Measurements from ENCODE around the gene F2R. TPM values are rescaled to one million over a fixed set of nuclear protein-coding genes. Genes with fewer than 3 reads are reported as not detected.

Gene F2R
- total and polyA plus RNA-seq, 5 donors, result 4.3 to 22.1 (median 8.0) TPM

DNA sequence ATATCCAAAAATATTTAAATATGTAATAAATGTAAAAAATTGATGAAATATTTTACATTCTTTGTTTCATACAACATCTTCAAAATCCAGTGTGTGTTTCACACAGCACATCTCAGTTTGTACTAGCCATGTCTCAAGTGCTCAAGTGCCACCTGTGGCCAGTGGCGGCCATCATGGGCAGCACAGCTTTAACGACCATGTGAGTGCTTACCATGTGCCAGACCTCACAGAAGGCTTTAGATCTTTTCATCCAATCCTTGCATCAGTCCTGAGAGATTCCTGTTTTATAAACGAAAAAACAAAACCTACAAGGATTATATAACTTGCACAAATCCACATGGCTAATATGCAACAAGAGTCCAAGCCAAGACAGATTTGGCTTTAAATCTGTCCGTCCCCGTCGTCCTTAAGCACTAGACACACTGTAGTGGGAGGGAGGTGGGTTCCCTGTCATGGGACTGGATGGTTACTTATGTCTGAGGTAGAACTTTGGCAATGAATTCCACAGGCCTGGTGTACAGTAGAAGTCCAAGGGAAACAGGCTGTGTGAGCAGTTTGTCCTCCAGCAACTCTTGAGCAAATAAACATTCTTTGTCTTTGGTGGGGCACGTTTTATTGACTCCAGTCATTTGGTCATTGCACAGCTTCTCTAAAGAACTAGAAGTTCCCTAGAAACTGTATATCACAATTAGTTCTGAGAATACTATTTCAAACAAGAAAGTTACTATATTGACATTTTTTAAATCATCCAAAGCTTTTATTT, 25.0 kb upstream of the F2R start:
- ATAC-seq (no peak), DNase-seq (no peak)
- Histone ChIP-seq H3K9me3 (ENCODE audit: control insufficient read depth, low read length) (no peaks in the 10 kb centered on the region), H3K4me3 (ENCODE audit: low read length) (no peak overlapping the region), H3K4me1 (ENCODE audit: control insufficient read depth, insufficient read depth, low read length) (peaks cover 2% of the 10 kb centered on the region), H3K27me3 (ENCODE audit: control insufficient read depth, insufficient read depth) (no peaks in the 10 kb centered on the region), H3K27ac (ENCODE audit: low read length) (no peak overlapping the region)
- intact Hi-C loops (cut with DNase I), result no loop called here
- WGBS, result 67% methylated on average over 7 of the region's 7 CpGs

DNA sequence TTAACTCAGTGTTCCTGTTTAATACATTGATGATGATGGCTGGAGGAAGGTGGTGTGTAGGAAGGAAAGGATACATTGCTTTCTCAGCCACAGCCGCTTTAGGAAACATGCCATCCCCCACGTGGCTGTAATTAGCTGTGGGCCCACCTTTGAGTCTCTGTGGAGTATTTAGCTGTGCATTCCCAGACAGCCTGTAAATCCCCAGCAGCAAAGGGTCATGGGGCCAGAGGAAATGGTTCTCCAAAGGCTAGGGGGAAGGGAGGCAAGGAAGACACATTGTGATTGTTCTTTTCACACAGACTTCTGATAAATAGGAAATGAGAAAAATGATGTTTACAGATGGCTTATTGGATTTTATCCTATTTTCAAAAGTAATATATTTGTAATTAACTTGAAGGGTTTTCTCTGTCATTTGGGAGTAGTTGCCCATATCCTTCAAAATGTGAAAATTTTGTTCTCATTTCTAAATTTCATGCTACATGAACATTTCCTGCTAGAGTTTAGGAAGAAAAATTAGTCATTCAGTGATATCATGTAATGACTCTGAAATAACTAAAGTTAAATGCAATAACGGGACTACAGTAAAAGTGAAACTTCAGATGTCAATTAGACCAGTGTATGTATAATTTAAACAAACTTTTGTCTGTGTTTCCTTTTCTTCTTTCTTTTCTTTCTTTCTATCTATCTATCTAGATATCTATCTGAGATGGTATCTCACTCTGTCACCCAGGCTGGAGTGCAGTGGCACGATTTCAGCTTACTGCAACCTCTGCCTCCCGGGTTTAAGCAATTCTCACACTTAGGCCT, 24.3 kb upstream of the F2R start:
- H3K27ac ChIP-seq (ENCODE audit: low read length), result peak overlapping the region; percentile 17

DNA sequence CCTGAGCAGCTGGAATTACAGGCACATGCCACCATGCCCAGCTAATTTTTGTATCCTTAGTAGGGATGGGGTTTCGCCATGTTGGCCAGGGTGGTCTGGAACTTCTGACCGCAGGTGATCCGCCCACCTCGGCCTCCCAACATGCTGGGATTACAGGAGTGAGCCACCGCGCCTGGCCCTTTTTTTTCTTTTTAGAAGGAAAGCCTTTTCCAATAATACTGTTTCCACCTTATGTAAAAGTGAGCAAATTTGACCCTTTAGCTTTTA, 23.7 kb upstream of the F2R start:
- Histone ChIP-seq H3K9me3 (ENCODE audit: control insufficient read depth, low read length) (no peaks in the 10 kb centered on the region), H3K27me3 (ENCODE audit: control insufficient read depth, insufficient read depth) (no peaks in the 10 kb centered on the region), H3K4me1 (ENCODE audit: control insufficient read depth, insufficient read depth, low read length) (peaks cover 2% of the 10 kb centered on the region), H3K4me3 (ENCODE audit: low read length) (no peak overlapping the region), H3K27ac (ENCODE audit: low read length) (no peak overlapping the region)
- ATAC-seq (no peak), DNase-seq (no peak)
- intact Hi-C loops (cut with DNase I), result no loop called here
- 97% methylated on average over 6 of the region's 6 CpGs for WGBS

More for the DNA sequence above, 24.3 kb upstream of the F2R start:
- intact Hi-C loops (cut with DNase I), result no loop called here
- DNase-seq (no peak), ATAC-seq (peak in 1 of 2 donors; percentile 65)
- Histone ChIP-seq H3K9me3 (ENCODE audit: control insufficient read depth, low read length) (no peaks in the 10 kb centered on the region), H3K4me3 (ENCODE audit: low read length) (no peak overlapping the region), H3K4me1 (ENCODE audit: control insufficient read depth, insufficient read depth, low read length) (peaks cover 2% of the 10 kb centered on the region), H3K27me3 (ENCODE audit: control insufficient read depth, insufficient read depth) (no peaks in the 10 kb centered on the region)
- 40% methylated on average over 5 of the region's 5 CpGs for WGBS

DNA sequence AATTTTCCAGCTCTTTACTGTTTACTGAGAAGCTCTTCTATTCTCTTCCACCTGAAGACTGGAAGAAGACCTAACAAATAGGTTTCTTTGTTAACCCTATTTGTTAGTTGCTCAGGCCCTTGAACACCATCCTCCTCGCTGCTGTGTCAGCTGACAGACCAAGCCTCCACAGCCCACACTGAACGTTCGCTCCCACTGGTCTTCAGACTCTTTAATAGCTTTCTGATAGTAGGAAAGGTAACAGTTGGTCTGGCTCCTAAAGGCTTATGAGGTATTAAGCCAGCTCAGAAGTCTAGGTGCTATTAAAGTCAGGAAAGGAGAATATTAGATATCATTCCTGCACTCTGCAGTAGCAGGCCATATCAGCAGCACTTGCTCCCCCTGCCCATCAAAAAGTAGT, 23.3 kb upstream of the F2R start:
- H3K27me3 ChIP-seq (ENCODE audit: control insufficient read depth, insufficient read depth), result no peaks in the 10 kb centered on the region
- intact Hi-C loops (cut with DNase I), result no loop called here
- no peak overlapping the region for H3K27ac ChIP-seq (ENCODE audit: low read length)
- H3K4me3 ChIP-seq (ENCODE audit: low read length), result no peak overlapping the region
- H3K4me1 ChIP-seq (ENCODE audit: control insufficient read depth, insufficient read depth, low read length), result peaks cover 2% of the 10 kb centered on the region
- WGBS, result 92% methylated on average over 3 of the region's 3 CpGs
- H3K9me3 ChIP-seq (ENCODE audit: control insufficient read depth, low read length), result no peaks in the 10 kb centered on the region
- ATAC-seq (no peak), DNase-seq (no peak)

DNA sequence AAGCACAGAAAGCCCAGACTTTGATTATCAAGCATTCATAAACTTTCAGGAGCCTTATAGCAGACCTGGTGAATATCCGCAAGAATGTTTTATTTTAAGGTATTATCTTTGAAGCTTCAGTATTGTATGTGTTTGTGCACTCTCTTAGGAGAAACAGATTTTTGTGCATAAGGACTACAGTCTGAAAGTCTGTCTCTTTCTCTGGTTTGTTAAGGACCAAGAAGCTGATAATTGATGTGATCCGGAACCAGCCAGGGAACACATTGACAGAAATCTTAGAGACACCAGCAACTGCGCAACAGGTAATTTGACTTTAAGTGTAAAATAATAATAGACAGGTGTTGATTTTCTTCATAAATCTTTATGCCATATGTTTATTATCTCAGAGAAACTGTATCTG, 22.8 kb upstream of the F2R start:
- Histone ChIP-seq H3K4me3 (ENCODE audit: low read length) (no peak overlapping the region), H3K4me1 (ENCODE audit: control insufficient read depth, insufficient read depth, low read length) (peaks cover 2% of the 10 kb centered on the region), H3K9me3 (ENCODE audit: control insufficient read depth, low read length) (no peaks in the 10 kb centered on the region), H3K27ac (ENCODE audit: low read length) (no peak overlapping the region), H3K27me3 (ENCODE audit: control insufficient read depth, insufficient read depth) (no peaks in the 10 kb centered on the region)
- 83% methylated on average over 3 of the region's 3 CpGs for WGBS
- no peak for ATAC-seq
- no peak for DNase-seq
- intact Hi-C loops (cut with DNase I), result no loop called here

DNA sequence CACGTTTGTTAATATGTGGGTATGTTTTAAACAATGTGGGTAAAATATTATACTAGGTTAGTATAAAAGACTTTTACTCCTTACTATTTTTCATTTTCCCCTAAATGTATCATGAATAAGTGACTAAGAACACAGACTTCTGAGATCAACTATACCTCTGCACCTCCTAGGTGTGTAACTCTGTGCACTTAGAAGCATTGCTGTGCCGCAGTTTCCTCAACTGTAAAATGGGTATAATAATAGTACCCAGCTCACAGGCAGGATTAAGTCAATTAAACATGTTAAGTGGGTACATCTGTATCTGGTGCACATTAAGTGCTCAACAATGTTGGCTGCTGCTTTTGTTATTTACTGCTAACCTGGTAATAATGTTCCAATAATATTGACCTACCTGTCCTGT, 21.6 kb upstream of the F2R start:
- 69% methylated on average over 2 of the region's 2 CpGs for WGBS
- Histone ChIP-seq H3K4me3 (ENCODE audit: low read length) (no peak overlapping the region), H3K4me1 (ENCODE audit: control insufficient read depth, insufficient read depth, low read length) (peaks cover 2% of the 10 kb centered on the region), H3K27me3 (ENCODE audit: control insufficient read depth, insufficient read depth) (no peaks in the 10 kb centered on the region), H3K9me3 (ENCODE audit: control insufficient read depth, low read length) (no peaks in the 10 kb centered on the region), H3K27ac (ENCODE audit: low read length) (no peak overlapping the region)
- ATAC-seq, result no peak
- intact Hi-C loops (cut with DNase I), result no loop called here
- no peak for DNase-seq

DNA sequence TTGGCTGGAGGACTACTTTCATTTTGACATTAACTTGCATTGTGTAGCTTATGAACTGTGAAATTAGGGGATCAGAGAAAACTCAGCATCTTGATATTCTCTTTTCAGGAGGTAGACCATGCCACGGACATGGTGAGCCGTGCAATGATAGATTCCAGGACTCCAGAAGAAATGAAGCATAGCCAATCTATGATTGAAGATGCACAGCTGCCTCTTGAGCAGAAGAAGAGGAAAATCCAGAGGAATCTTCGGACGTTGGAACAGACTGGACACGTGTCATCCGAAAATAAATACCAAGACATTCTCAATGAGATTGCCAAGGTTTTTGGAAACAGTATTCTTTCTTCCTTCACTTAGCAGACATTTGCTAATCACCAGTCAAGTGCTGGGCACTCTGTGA, 20.6 kb upstream of the F2R start:
- H3K4me1 ChIP-seq (ENCODE audit: control insufficient read depth, insufficient read depth, low read length), result peaks cover 2% of the 10 kb centered on the region
- H3K27me3 ChIP-seq (ENCODE audit: control insufficient read depth, insufficient read depth), result no peaks in the 10 kb centered on the region
- H3K4me3 ChIP-seq (ENCODE audit: low read length), result no peak overlapping the region
- H3K9me3 ChIP-seq (ENCODE audit: control insufficient read depth, low read length), result no peaks in the 10 kb centered on the region
- DNase-seq (no peak), ATAC-seq (no peak)
- WGBS, result 82% methylated on average over 6 of the region's 6 CpGs
- H3K27ac ChIP-seq (ENCODE audit: low read length), result no peak overlapping the region
- intact Hi-C loops (cut with DNase I), result no loop called here

DNA sequence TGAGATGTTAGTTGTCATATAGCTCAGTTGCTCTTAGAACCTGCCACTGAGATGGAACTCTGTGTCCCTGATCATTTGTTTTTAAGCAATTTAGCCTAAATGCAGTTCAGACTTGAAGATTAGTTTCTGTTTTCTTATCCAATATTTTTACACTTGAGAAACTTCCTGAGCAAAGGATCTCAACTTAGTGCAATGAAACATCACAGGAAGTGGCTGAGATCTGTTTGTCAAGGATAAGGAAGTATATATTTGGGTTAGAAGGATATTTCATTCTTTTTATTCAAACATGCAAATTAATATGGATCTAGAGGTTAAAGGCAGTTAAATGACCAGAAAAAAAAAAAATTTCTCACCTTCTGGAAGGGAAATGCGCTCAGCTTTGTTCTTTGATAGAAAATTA, 19.7 kb upstream of the F2R start:
- Histone ChIP-seq H3K9me3 (ENCODE audit: control insufficient read depth, low read length) (no peaks in the 10 kb centered on the region), H3K27me3 (ENCODE audit: control insufficient read depth, insufficient read depth) (no peaks in the 10 kb centered on the region), H3K27ac (ENCODE audit: low read length) (no peak overlapping the region), H3K4me1 (ENCODE audit: control insufficient read depth, insufficient read depth, low read length) (peaks cover 2% of the 10 kb centered on the region), H3K4me3 (ENCODE audit: low read length) (no peak overlapping the region)
- WGBS, result 75% methylated on average over 1 of the region's 1 CpG
- intact Hi-C loops (cut with DNase I), result no loop called here
- no peak for ATAC-seq
- DNase-seq, result no peak

DNA sequence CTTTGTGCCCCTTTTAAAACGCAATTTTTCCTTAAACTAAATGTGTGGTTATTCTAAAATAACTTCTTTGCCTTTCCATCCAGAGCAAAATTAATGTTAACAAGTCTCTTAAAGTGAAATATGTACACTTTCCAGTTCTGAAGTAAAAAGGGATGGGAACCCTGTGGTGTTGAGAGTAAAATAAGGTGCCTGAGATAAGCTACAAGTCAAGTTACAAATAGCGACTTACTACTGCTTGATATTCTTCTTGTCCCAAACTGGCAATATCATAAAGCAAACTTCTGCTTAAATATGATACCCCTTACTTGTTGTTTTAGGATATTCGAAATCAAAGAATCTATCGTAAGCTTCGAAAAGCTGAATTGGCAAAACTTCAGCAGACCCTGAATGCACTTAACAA, 18.3 kb upstream of the F2R start:
- H3K27ac ChIP-seq (ENCODE audit: low read length), result no peak overlapping the region
- no peaks in the 10 kb centered on the region for H3K9me3 ChIP-seq (ENCODE audit: control insufficient read depth, low read length)
- no peak overlapping the region for H3K4me3 ChIP-seq (ENCODE audit: low read length)
- ATAC-seq (no peak), DNase-seq (no peak)
- H3K4me1 ChIP-seq (ENCODE audit: control insufficient read depth, insufficient read depth, low read length), result no peaks in the 10 kb centered on the region
- H3K27me3 ChIP-seq (ENCODE audit: control insufficient read depth, insufficient read depth), result no peaks in the 10 kb centered on the region
- 97% methylated on average over 5 of the region's 5 CpGs for WGBS
- intact Hi-C loops (cut with DNase I), result no loop called here

DNA sequence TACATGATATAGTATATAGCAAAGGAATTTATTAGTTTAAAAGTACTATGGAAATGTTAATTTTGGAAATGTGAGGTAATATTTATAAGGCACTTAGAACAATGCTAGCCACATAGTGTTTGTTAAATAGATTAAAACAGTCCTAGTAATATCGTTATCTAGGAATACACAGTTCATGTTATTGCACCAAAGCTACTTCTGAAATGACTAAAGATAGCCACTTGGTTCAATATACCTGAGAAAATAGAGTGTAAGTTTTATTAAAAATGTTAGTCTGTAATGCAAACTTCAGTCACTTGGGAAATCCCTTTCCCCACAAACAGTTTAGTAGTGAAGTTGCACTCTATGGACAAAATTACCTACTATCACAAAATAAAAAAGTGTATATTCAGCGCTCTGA, 15.4 kb upstream of the F2R start:
- 91% methylated on average over 2 of the region's 2 CpGs for WGBS
- DNase-seq (no peak), ATAC-seq (no peak)
- no peaks in the 10 kb centered on the region for H3K9me3 ChIP-seq (ENCODE audit: control insufficient read depth, low read length)
- no peak overlapping the region for H3K4me3 ChIP-seq (ENCODE audit: low read length)
- H3K27me3 ChIP-seq (ENCODE audit: control insufficient read depth, insufficient read depth), result no peaks in the 10 kb centered on the region
- no peaks in the 10 kb centered on the region for H3K4me1 ChIP-seq (ENCODE audit: control insufficient read depth, insufficient read depth, low read length)
- intact Hi-C loops (cut with DNase I), result no loop called here
- H3K27ac ChIP-seq (ENCODE audit: low read length), result no peak overlapping the region

DNA sequence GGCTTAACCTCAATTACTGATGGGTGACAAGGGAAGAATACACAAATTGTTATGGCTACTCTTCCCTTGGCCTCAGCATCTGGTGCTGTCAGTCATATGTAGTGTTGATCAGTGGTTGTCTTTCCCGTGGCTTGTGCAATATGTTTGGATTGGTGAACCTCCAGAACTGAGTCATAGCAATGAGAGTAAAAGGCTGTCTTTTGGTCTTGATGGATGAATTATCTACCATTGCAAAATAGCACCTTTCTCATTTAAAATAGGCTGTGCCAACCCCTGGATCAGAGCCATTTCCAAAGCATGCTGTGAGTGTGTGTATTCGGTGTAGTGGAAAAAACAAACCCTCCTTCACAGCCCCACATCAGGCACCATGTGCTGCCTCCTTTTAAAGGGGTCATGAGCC, 14.6 kb upstream of the F2R start:
- no peak overlapping the region for H3K27ac ChIP-seq (ENCODE audit: low read length)
- ATAC-seq, result peak in 1 of 2 donors; percentile 75

More for the DNA sequence above, 14.6 kb upstream of the F2R start:
- DNase-seq, result no peak
- no peak overlapping the region for H3K4me3 ChIP-seq (ENCODE audit: low read length)
- no peaks in the 10 kb centered on the region for H3K4me1 ChIP-seq (ENCODE audit: control insufficient read depth, insufficient read depth, low read length)
- no peaks in the 10 kb centered on the region for H3K27me3 ChIP-seq (ENCODE audit: control insufficient read depth, insufficient read depth)
- WGBS, result 61% methylated on average over 2 of the region's 2 CpGs
- H3K9me3 ChIP-seq (ENCODE audit: control insufficient read depth, low read length), result no peaks in the 10 kb centered on the region
- intact Hi-C loops (cut with DNase I), result no loop called here
